Stimulated activated CD8-positive, alpha-beta memory T cell treated with anti-CD3 and anti-CD28 coated beads, Interleukin-7, amount 100 ng/mL, for 1 hour (primary cell): ENCODE results near the gene UBN1.
"Not testable (repeated sequence)": the region's sequence is repeated elsewhere in the genome, so short reads cannot be mapped to it uniquely, and the experiment has no call there.

ENCODE experiments used
- DNase-seq, 2 donors: peaks; one replicate each; pipeline ENCODE4 v3.0.0-alpha.2; 2020; ENCODE audit warnings: low read depth in 2 of 2

The UBN1 gene

DNA sequence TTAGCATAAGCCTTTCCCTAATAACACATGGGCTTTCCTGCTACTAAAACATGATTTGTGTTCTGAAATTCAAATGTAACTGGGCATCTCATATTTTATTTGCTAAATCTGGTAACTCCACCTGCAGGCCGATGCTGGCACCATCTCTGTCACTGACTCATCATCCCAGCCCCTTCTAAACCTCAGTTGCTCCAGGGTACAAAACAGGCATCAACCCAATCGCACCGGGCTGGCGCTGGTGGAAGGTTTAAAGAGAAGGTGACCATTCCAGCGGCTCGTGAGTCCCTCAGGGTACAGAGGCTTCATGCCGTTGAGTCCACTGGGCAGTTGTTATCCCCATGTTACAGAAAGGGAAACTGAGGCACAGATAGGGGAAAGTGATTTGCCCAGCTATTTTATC, 62.5 kb downstream of the UBN1 start:
- no peak for DNase-seq

- no peak for DNase-seq
Measured at GRCh38 chr16:4910828-4911227, 63.5 kb downstream of the UBN1 start.

DNA sequence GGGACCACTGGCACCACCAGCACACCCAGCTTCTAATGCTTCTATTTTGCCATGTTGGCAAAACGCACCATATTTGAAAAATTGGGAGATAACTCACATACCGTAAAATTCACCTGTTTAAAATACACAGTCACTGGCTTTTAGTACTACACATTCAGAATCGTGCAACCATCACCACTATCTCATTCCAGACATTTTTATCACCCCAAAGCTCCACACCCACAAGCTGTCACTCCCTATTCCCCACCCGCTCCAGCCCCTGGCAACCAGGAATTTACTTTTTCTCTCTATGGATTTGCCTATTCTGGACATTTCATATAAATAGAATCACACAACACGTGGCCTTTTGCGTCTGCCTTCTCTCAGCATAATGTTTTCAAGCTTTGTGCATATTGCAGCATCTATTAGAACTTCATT, 64.7 kb downstream of the UBN1 start:
- no peak for DNase-seq

GRCh38 chr16:4913130-4913773, 66.0 kb downstream of the UBN1 start:
- no peak for DNase-seq

- DNase-seq = no peak
Measured at GRCh38 chr16:4913774-4914525, 66.7 kb downstream of the UBN1 start.

GRCh38 chr16:4914528-4915225, 67.4 kb downstream of the UBN1 start:
- DNase-seq = no peak

DNA sequence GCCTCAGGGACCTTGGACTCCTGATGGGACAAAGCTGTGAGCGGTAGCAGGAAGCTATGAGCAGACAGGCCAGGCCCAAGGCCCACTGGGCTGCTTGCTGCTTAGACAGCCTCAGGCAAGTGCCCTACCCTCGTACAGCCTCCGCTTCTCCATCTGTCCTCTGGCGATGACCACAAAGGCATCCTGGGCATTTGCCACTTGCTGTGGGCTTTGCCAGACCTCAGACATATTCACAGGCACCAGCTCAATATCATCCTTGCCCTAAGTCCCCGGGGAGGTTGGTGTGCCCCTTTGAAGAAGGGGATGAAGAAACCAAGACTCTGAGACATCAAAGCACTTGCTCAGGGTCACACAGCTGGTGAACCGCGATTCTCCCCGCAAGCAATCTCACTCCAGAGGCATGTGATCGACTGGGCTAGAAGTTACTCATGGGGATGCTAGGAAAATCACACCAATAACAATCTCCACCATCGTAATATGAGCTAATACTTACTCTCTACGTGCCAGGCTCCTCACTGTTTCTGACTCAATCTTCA, 68.0 kb downstream of the UBN1 start:
- no peak for DNase-seq

DNA sequence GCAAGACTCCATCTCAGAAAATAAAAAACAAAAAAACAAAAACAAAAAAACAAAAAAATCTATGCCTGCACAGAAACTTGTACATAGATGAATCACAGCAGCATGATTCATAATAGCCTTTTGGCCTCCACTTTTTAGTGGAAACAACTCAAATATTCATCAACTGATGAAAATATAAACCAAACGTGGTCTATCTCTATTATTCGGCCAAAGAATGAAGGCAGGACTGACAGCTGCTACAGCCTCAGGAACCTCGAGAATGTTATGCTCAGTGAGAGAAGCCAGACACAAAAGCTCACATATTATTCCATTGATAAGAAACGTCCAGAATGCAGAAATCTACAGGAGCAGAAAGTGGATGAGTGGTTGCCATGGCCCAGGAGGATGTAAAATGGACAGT, 69.8 kb downstream of the UBN1 start:
- DNase-seq = no peak

GRCh38 chr16:4918781-4919251, 71.5 kb downstream of the UBN1 start:
- DNase-seq = no peak

DNA sequence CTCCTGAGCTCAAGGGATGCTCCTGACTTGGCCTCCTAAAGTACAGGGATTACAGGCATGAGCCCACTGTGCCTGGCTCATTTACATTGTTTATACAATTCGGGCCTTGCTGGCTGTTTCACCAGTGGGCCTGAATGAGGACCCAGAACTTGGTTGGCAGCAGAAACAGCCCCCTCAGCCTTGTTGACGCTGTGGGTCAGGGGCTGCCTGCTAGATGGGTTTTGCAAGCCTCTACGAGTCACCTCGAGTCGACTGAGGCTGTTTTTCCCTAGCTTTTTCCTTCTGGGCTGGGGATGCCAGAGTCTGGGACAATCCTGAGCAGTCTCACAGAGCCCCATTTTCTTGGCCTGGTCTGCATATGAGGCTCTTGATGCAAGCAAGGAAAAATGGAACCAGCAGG, 73.5 kb downstream of the UBN1 start:
- DNase-seq = no peak

GRCh38 chr16:4922721-4923342, 75.6 kb downstream of the UBN1 start:
- no peak for DNase-seq

DNA sequence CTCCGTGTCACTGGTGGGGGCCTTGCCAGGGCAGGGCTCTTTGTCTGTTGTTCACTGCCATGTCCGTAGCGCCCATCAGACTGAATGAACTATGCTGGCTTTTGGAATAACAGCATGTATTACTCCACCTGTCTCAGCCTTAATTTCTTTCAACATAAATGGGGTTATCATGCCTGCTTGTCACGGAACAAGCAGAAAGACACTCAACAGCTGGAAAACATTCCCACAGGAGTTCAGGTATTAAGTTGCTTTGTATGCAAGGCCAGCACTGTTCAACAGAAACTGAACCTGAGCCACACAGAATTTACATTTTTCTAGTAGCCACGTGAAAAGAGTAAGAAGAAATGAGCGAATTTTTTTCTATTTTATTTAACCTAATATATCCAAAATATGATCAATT, 76.6 kb downstream of the UBN1 start:
- DNase-seq = no peak

- no peak for DNase-seq
Measured at GRCh38 chr16:4924593-4925292, 77.5 kb downstream of the UBN1 start.

DNA sequence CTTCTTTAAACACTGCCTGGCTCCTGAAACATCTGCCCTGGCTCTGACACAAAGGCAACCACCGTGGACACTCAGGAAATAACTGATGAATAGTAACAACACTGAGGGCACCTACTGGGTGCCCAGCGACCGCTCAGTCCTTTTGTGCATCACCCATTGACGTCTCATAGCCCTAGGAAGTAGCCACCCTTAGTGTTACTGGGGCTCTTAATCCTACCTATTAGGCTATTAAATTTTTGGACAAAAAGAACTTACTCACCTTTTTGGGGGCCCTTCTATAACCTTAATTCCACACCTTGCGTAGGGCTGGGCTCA, 78.0 kb downstream of the UBN1 start:
- DNase-seq = no peak

- no peak for DNase-seq
Measured at GRCh38 chr16:4925791-4926190, 78.5 kb downstream of the UBN1 start.

DNA sequence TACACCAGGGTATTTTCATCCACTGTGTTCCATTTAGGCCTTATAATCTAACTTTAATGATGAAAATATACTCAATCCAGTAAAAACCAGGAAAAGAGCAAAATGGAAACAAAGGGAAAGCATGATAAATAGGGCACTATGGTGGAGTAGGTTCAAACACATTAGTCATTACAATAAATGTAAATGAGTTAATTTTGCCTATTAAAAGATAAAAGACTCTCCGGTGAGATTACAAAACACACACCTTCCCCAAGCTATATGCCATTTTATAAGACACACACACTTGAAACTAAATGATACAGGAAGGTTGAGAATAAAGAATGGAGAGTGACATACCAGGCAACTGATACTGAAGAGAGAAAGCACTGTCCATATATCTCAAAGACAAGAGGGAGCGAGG, 79.6 kb downstream of the UBN1 start:
- DNase-seq = no peak

DNA sequence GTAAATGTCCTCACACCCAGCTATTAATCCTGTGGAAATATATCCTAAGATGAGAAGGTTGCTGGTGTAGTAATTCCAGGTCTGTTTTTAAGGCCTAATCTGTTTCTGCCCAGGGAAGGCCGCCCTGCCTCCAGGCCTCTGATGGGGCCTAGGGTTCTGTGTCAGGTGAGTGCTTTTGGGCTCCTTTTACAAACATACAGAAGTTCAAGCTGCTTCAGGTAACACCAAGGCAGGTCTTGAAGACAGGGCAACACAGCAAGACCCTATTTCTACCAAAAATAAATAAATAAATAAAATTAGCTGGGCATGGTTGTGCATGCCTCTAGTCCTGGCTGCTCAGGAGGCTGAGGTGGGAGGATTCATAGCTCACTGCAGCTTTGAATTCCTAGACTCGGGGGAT, 80.4 kb downstream of the UBN1 start:
- DNase-seq = no peak

- DNase-seq = no peak
Measured at GRCh38 chr16:4928227-4928626, 80.9 kb downstream of the UBN1 start.

GRCh38 chr16:4929619-4930018, 82.3 kb downstream of the UBN1 start:
- not testable (repeated sequence) for DNase-seq

DNA sequence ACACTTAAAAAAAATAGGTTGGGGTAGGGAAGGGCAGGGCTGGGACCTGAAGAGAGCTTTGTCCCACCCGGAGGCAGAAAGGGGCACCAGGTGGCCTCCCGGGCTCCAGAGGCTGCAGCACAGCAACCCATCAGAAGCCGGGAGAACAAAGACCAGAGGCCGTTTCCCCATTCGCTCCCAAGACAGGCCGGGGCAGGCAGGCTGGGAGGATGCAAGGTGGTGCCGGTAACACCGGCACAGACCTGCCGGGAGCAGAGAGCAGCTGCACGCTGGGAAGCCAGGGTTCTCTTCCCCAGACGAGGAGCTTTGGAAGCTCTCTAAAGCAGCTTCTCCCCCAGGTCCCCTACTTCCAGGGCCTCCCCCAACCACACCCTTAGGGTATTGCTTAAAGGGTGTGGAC, 84.1 kb downstream of the UBN1 start:
- no peak for DNase-seq
